Measurements from ENCODE around the gene MYEOV. TPM values are rescaled to one million over a fixed set of nuclear protein-coding genes. Genes with fewer than 3 reads are reported as not detected.

Gene MYEOV
- total RNA-seq, 1 experiment from 2014 or later = not detected

DNA sequence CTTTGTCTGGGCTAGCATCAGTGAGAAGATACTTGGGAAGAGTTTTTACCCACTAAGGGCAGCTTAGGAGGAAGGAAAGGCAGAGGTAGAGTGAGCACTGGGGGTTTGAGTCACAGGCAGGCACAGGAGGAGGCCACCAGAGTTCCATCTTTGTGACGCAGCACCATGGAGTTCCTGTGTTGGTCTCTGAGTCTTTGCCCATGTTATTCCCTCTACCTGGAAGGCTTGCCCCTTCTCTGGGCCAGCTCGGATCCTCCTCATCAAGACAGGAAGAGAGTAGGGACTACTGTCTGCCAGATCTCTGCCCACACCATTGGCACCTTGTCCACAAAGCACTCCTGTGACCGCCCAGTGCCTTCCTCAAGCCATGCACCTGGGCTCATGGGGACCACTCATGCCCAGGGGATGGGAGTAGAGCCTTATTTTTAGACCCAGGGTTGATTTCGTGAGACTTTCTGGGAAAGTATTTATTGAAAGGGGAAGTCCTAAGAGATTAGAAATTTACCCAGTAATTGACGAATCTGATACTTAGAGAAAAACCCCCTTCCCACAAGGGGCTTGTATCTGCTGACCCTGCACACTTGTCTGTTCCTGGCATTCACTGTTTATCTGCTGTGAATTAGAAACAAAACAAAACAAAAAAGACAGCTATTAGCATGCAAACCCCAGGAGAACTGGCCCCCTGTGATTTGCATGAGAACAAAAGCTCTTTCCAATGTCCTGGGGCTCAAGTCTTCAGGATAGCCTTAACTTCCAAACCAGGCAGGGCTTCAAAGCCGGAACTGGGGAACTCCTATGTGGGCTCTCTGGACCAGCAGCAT is 35.9 kb upstream of the MYEOV start:
- ChIA-PET POLR2A (no interaction called here), CTCF (interaction anchor here (0.8 kb wide), 1 partner anchor 39 kb away, joined by 3 read pairs; no protein-coding TSS in a partner anchor)

GRCh38 chr11:69259096-69259495 is 34.9 kb upstream of the MYEOV start:
- H3K27me3 Mint-ChIP-seq (ENCODE audit: insufficient read depth, unreplicated experiment) = no peaks in the 10 kb centered on the region
- intact Hi-C loops (cut with micrococcal nuclease) = no loop called here
- no peak for TF ChIP-seq CTCF (IDR thresholded peaks at IDR 0.05; ENCODE audit: unreplicated experiment)
- POLR2A ChIA-PET = no interaction called here
- no peak overlapping the region for H3K4me3 Mint-ChIP-seq (ENCODE audit: unreplicated experiment)
- peaks cover 45% of the 10 kb centered on the region for H3K9me3 Mint-ChIP-seq (ENCODE audit: unreplicated experiment)
- DNase-seq (ENCODE audit: unreplicated experiment) = no peak
- H3K27ac Mint-ChIP-seq (ENCODE audit: low read depth, unreplicated experiment) = no peak overlapping the region
- no peaks in the 10 kb centered on the region for H3K36me3 Mint-ChIP-seq (ENCODE audit: insufficient read depth, unreplicated experiment)
- BruUV-seq (replicated peaks) = no TSS peak
- CTCF ChIA-PET = interaction anchor here (0.6 to 1.5 kb wide), 3 partner anchors 9 to 127 kb away, joined by 3 to 4 read pairs (median 3); no protein-coding TSS in a partner anchor
- no peaks in the 10 kb centered on the region for H3K4me1 Mint-ChIP-seq (ENCODE audit: insufficient read depth, unreplicated experiment)

More for the DNA sequence above, 35.9 kb upstream of the MYEOV start:
- no peaks in the 10 kb centered on the region for H3K4me1 Mint-ChIP-seq (ENCODE audit: insufficient read depth, unreplicated experiment)
- no peak for TF ChIP-seq CTCF (IDR thresholded peaks at IDR 0.05; ENCODE audit: unreplicated experiment)
- no peaks in the 10 kb centered on the region for H3K27me3 Mint-ChIP-seq (ENCODE audit: insufficient read depth, unreplicated experiment)
- BruUV-seq (replicated peaks) = no TSS peak
- intact Hi-C loops (cut with micrococcal nuclease) = no loop called here
- no peak overlapping the region for H3K27ac Mint-ChIP-seq (ENCODE audit: low read depth, unreplicated experiment)
- H3K36me3 Mint-ChIP-seq (ENCODE audit: insufficient read depth, unreplicated experiment) = no peaks in the 10 kb centered on the region
- H3K4me3 Mint-ChIP-seq (ENCODE audit: unreplicated experiment) = no peak overlapping the region
- no peak for DNase-seq (ENCODE audit: unreplicated experiment)
- H3K9me3 Mint-ChIP-seq (ENCODE audit: unreplicated experiment) = peaks cover 50% of the 10 kb centered on the region

GRCh38 chr11:69260622-69261021 is 33.3 kb upstream of the MYEOV start:
- no peak overlapping the region for H3K27ac Mint-ChIP-seq (ENCODE audit: low read depth, unreplicated experiment)
- no TSS peak for BruUV-seq (replicated peaks)
- ChIA-PET CTCF (no interaction called here), POLR2A (no interaction called here)
- TF ChIP-seq CTCF (IDR thresholded peaks at IDR 0.05; ENCODE audit: unreplicated experiment) = no peak
- no peaks in the 10 kb centered on the region for H3K4me1 Mint-ChIP-seq (ENCODE audit: insufficient read depth, unreplicated experiment)
- DNase-seq (ENCODE audit: unreplicated experiment) = no peak
- no peak overlapping the region for H3K4me3 Mint-ChIP-seq (ENCODE audit: unreplicated experiment)
- H3K9me3 Mint-ChIP-seq (ENCODE audit: unreplicated experiment) = peaks cover 31% of the 10 kb centered on the region
- no peaks in the 10 kb centered on the region for H3K36me3 Mint-ChIP-seq (ENCODE audit: insufficient read depth, unreplicated experiment)
- H3K27me3 Mint-ChIP-seq (ENCODE audit: insufficient read depth, unreplicated experiment) = no peaks in the 10 kb centered on the region
- intact Hi-C loops (cut with micrococcal nuclease) = no loop called here

GRCh38 chr11:69261116-69261515 is 32.8 kb upstream of the MYEOV start:
- ChIA-PET POLR2A (no interaction called here), CTCF (no interaction called here)
- intact Hi-C loops (cut with micrococcal nuclease) = no loop called here
- Mint-ChIP-seq H3K27ac (ENCODE audit: low read depth, unreplicated experiment) (no peak overlapping the region), H3K9me3 (ENCODE audit: unreplicated experiment) (peaks cover 26% of the 10 kb centered on the region), H3K27me3 (ENCODE audit: insufficient read depth, unreplicated experiment) (no peaks in the 10 kb centered on the region), H3K4me3 (ENCODE audit: unreplicated experiment) (no peak overlapping the region), H3K36me3 (ENCODE audit: insufficient read depth, unreplicated experiment) (no peaks in the 10 kb centered on the region), H3K4me1 (ENCODE audit: insufficient read depth, unreplicated experiment) (no peaks in the 10 kb centered on the region)
- no peak for DNase-seq (ENCODE audit: unreplicated experiment)
- BruUV-seq (replicated peaks) = no TSS peak
- no peak for TF ChIP-seq CTCF (IDR thresholded peaks at IDR 0.05; ENCODE audit: unreplicated experiment)
